Fibroblast of mammary gland (primary cell): ENCODE data around the gene RBM28.
A peak's percentile ranks its signal among the peaks of the same experiment; 100 is the strongest.

Experiments used
- DNase-seq: peaks from one replicate; pipeline ENCODE4 v3.0.0-alpha.2; 2010; ENCODE audit warnings: low read depth
- H3K4me3 ChIP-seq: 2 replicates; pipeline ENCODE4 v1.5.1; 2011; ENCODE audit warnings: low read depth, mild to moderate bottlenecking, low read length, moderate library complexity; ENCODE audit not compliant: control insufficient read depth
- TF ChIP-seq, protein P1 (sequence below): conservative IDR thresholded peaks from 2 replicates; pipeline ENCODE4 v1.5.1; 2011; ENCODE audit warnings: low read depth, low read length, inconsistent platforms; ENCODE audit not compliant: control insufficient read depth, insufficient read depth

Gene RBM28

DNA sequence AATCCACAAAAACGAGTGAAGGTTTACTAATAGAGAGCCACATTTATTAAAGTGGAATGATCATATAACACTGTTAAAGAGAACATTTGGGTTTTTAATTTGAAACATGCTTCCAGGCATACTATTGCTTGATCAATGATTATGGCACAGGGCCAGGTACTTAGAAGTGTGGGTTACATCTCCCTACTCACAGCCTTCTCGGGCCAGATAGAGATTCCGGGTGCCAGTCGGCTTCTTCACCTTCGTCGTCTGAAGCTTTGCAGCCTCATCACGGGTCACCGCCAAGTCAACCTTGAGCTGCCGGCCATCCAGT lies 19.4 kb downstream of the RBM28 start:
- H3K4me3 ChIP-seq = no peak overlapping the region
- no peak for DNase-seq
- TF ChIP-seq, protein P1, sequence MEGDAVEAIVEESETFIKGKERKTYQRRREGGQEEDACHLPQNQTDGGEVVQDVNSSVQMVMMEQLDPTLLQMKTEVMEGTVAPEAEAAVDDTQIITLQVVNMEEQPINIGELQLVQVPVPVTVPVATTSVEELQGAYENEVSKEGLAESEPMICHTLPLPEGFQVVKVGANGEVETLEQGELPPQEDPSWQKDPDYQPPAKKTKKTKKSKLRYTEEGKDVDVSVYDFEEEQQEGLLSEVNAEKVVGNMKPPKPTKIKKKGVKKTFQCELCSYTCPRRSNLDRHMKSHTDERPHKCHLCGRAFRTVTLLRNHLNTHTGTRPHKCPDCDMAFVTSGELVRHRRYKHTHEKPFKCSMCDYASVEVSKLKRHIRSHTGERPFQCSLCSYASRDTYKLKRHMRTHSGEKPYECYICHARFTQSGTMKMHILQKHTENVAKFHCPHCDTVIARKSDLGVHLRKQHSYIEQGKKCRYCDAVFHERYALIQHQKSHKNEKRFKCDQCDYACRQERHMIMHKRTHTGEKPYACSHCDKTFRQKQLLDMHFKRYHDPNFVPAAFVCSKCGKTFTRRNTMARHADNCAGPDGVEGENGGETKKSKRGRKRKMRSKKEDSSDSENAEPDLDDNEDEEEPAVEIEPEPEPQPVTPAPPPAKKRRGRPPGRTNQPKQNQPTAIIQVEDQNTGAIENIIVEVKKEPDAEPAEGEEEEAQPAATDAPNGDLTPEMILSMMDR = no peak

DNA sequence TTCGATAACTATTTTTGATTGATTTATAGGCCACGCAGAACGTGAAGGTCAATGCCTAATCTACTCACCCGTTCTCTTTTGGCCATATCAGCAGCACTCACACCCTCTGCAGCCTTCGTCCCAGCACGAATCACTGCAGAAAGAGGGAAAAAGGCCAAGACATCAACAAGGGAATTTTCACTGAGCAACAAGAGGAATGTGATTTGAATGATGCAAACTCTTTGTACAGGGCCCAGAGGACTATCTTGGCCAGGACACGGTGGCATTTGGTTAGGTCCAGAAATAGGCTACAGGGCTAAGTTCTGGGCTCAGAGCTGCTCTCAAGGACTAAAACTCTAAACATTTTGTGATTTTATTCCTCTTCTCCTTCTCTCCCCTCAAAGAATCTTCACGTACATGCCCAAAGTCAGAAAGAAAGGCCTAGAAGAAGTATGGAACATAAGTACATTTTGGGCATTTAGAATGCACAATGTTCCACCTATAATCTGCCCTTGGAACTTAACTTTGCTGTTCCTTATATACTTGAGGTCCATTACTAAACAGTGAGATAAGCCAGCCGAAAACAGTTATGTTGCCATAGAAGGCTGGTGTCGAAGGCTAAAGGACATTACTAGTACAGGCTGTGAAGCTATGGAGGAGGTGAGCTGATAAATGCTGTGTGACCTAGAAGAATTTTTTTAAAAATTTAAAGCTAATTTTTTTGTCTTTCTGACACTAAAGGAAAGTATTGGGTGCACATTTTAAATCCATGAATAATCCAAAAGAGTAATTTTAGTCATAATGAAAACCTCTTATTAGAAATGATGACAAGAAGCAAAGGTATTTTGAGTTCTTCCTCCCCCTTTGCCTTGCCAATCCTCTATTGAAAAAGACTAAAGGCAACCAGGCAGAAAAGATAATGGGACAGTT lies 20.0 kb downstream of the RBM28 start:
- TF ChIP-seq, protein P1 = no peak
- no peak overlapping the region for H3K4me3 ChIP-seq
- DNase-seq = peak; percentile 16

DNA sequence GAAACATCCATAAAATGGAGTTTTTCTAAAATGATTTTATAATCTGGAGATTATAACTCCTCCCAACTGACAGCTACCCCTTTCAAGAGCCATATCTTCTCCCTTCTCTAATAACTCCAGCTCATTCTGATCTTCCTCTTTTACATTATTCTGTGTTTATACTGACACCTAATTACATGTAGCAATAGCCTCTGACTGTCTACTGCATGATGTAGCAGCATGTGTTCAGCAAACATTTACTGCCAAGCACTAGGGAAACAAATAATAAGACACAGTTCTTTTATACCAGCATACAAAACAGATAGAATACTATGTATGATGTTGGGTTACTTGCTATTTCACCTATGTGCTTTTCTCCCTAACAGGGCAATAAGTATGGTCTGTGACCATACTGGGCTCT lies 20.7 kb downstream of the RBM28 start:
- no peak overlapping the region for H3K4me3 ChIP-seq
- TF ChIP-seq, protein P1 = no peak
- no peak for DNase-seq

DNA sequence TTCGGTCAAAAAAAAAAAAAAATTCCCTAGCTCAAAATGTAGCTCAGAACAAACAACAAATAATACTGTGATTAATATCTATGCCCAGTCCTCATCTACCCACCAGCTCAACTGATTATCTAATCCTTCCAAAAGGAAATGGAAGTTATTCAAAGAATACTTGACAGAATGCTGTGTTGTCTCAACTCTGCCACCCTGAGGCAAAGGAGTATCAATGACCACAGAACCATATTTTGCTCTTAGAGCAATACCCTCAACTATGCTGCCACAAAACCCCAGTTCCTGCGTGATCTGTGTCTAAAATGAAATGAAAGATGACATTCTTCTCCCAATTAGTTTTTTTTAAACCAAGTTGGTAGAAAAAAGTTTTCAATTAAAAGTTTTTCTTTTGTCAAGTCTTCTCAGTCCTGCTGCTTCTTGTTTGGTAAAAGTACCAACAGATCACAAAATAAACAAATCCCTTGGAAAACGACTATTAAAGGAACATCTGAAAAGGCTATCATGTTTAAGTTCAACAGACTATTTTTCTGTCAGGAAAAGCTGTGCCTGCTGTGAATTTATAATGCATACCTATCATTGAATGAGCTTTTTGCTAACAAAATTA lies 21.6 kb downstream of the RBM28 start:
- TF ChIP-seq, protein P1 = peak; percentile 59
- DNase-seq = peak; percentile 60
- H3K4me3 ChIP-seq = no peak overlapping the region

DNA sequence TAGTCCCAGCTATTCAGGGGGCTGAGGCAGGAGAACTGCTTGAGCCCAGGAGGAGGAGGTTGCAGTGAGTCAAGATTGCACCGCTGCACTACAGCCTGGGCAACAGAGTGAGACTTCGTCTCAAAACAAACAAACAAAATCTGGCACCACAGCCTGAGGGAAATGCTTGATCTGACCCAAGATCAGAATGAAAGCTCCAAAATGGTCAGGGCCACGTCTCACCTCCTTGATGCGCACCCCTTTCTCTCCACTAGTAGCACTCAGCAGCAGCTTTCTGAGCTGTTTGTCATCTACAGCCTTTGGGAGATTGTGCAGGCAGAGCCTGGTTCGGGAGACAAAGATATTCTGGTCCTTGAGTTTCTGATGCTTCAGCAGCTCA lies 22.7 kb downstream of the RBM28 start:
- no peak overlapping the region for H3K4me3 ChIP-seq
- no peak for DNase-seq
- TF ChIP-seq, protein P1 = no peak

DNA sequence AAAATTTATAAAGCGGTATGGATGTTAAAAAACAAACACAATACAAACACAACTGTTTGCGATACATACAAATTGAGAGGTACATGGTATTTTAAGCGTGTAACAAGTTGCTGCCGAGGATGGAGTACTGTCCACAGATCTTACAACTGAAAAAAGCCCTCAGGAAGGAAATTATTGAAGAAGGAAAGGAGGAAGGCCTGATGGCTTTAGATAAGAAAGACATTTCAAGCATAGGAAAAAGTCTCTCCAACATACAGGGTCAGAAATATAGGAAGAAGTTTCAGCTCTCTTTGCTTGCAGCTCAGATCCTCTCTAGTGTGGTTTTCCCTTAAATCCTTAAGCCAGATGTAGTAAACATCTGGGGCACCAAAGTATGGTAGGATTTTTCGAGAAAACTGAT lies 25.0 kb downstream of the RBM28 start:
- TF ChIP-seq, protein P1 = no peak
- H3K4me3 ChIP-seq = no peak overlapping the region
- no peak for DNase-seq
